Measurements from ENCODE around the gene IL17REL. TPM values are rescaled to one million over a fixed set of nuclear protein-coding genes. Genes with fewer than 3 reads are reported as not detected.

The IL17REL gene
- polyA plus RNA-seq (2012; ENCODE audit: low read depth, missing spikeins): 0.05 TPM

DNA sequence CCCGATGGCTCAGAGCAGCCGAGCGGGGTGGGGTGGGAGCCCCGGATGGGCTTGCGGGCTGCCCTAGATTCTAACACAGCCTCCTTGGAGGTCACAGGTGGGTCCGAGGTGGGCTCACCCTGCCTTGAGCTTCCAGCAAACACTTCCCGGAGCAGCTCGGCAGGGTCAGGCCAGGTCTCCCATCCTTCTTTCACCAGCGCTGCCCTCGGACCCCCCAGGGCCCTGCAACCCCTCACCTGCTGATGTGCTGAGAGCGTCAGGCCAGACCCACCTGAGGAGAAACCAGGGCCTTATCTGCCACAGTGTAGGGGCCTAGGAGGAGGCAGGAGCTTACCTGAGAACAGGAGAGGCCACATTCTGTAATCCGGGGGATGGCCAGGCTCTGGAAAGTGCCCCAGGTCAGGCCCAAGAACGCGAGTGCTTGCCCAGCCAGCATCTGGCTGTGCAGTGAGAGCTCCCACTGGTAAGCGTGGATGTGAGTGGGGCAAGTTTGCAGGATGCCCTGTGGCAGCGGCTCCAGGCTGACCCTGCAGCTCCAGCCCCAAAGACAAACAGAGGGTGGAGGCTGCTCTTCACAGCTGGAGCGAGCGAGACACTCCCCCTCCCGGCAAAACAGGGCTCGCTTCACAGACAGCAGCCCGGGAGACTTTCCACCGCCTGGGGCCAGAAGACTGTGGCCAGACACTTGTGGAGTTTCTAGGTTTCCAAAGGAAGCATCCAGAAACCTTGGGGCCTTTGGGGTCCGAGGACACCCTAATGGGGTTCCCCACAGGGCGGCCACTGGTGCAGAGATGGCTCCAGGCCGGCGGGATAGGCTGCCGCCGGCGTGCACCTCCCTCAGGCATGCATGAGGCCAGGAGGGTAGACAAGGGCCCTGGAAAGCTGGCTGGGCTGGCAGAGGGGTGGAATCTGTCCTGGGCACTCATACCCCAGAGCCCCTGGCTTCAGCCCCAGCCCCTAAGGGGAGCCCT is at the start of gene IL17REL:
IL17REL (minus strand) TSS at position 555 of the 971 bp plus-strand sequence; CDS start at position 436, 119 bp downstream.
- FAIRE-seq (no peak), DNase-seq (ENCODE audit: insufficient read length, low spot score) (peak; percentile 25)
- TF ChIP-seq POU2F2 (IDR thresholded peaks at IDR 0.05; ENCODE audit: low read depth, low read length) (no peak), SPI1 (IDR thresholded peaks at IDR 0.05; ENCODE audit: low read depth, low read length) (no peak), TAF1 (IDR thresholded peaks at IDR 0.05; ENCODE audit: low read depth, low read length) (no peak), POLR2A (IDR thresholded peaks at IDR 0.05; ENCODE audit: low read depth, low read length) (no peak), PAX5 (IDR thresholded peaks at IDR 0.05; ENCODE audit: insufficient read depth, low read length, severe bottlenecking) (no peak), POLR2AphosphoS5 (IDR thresholded peaks at IDR 0.05; ENCODE audit: low read depth, low read length) (no peak)

DNA sequence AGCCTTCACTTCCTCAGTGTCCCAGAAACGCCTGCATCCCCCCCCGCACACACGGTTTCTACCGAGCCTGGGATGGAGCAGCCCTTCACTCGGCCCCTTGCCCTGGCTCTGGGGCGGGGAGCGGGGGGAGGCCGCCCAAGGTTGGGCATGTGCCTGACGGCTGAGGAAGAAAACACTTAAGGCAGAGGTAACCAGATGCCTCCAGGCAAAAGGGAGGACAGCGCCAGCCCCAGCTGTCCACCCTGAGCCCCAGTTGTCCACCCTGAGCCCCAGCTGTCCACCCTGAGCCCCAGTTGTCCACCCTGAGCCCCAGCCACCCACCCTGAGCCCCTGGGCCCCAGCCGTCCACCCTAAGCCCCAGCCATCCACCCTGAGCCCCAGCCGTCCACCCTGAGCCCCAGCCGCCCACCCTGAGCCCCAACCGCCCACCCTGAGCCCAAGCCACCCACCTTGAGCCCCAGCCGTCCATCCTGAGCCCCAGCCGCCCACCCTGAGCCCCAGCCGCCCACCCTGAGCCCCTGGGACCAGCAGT is 49.3 kb upstream of the IL17REL start:
- FAIRE-seq (no peak), DNase-seq (ENCODE audit: insufficient read length, low spot score) (no peak)
- TF ChIP-seq POLR2A (IDR thresholded peaks at IDR 0.05; ENCODE audit: low read depth, low read length) (no peak), POLR2AphosphoS5 (IDR thresholded peaks at IDR 0.05; ENCODE audit: low read depth, low read length) (no peak), PAX5 (IDR thresholded peaks at IDR 0.05; ENCODE audit: insufficient read depth, low read length, severe bottlenecking) (no peak), TAF1 (IDR thresholded peaks at IDR 0.05; ENCODE audit: low read depth, low read length) (no peak), POU2F2 (IDR thresholded peaks at IDR 0.05; ENCODE audit: low read depth, low read length) (no peak), SPI1 (IDR thresholded peaks at IDR 0.05; ENCODE audit: low read depth, low read length) (no peak)

DNA sequence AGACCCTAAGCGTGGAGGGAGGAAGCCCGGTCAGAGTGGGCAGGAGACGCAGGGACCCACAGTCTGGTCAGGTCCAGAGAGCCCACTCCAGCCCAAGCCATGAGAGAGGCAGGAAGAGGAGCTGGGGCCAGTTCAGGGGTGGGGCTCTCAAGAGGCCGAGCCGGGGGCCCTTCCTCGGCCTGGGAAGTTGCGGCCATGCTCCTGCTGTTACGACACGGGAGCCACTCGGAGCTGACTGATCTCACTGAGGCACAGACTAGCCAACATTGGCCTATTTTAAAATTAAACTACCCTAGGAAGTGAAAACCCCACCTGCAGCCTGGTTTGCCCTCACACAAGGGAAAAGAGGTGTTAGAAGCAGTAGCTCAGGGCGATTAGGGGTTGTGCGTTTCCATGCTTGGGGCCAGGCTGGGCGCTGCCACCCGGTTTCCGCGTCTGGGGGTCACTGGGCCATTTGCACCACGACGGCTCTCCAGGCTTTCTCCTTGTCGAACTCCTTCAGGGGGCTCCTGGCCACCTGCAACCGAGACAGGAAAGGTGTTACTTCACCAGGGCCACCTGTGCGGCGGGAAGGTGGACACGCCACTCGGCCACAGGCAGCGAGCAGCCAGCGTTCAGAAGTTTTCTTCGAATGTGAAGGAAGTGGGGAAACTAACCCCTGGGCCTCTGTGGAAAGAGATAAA is 48.7 kb upstream of the IL17REL start:
- no peak for TF ChIP-seq TAF1 (IDR thresholded peaks at IDR 0.05; ENCODE audit: low read depth, low read length)
- TF ChIP-seq POLR2A (IDR thresholded peaks at IDR 0.05; ENCODE audit: low read depth, low read length): no peak
- no peak for TF ChIP-seq PAX5 (IDR thresholded peaks at IDR 0.05; ENCODE audit: insufficient read depth, low read length, severe bottlenecking)
- TF ChIP-seq POLR2AphosphoS5 (IDR thresholded peaks at IDR 0.05; ENCODE audit: low read depth, low read length): no peak
- DNase-seq (ENCODE audit: insufficient read length, low spot score): no peak
- FAIRE-seq: no peak

DNA sequence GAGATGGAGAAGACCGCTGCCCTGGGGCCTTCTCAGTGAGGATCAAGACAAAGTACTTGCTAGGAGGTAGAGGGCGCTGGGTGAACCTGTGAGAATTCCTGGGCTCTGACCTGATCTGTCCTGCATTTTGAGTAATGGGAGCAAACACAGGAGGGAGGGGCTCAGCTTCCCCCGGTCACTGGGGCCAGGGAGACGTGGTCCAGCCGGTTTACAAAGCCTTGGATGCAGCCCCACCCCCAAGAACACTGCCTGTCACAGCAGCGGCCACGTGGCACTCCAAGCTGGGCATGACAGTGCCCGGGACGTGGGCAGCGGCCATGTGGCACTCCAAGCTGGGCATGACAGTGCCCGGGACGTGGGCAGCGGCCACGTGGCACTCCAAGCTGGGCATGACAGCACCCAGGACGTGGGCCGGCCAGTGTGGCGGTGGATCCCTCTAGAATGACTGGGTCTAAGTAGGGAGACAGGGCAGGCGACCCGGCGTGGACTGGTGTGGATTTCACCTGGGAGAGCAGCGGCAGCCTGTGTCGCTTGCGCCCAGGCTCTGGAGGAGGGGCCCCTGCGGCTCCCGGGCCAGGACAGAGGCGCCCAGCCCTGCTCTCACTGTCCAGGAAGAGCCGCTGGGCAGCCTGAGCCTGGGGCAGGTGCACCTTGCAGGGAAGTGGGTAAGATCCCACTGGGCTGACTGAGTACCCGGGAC is 48.0 kb upstream of the IL17REL start:
- TF ChIP-seq POLR2AphosphoS5 (IDR thresholded peaks at IDR 0.05; ENCODE audit: low read depth, low read length) (no peak), TAF1 (IDR thresholded peaks at IDR 0.05; ENCODE audit: low read depth, low read length) (no peak), POU2F2 (IDR thresholded peaks at IDR 0.05; ENCODE audit: low read depth, low read length) (no peak)
- FAIRE-seq: no peak
- no peak for DNase-seq (ENCODE audit: insufficient read length, low spot score)

DNA sequence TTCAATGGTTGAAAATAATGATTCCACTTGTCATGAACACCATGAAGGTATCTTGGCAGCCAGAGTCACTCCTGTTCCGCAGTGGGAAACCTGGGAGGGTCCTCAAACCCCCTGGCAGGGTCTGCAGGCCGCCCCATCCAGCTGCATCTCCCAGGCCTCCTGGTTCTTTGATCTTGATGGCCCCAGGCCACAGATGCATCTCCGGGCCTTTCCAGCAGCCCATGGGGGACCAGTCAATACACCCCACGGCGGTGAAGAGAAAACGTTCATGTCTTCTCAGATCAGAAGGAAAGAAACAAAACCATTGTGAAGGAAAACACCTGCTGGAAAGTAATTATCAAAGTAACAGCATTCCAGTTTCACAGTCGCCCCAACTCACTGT is 47.3 kb upstream of the IL17REL start:
- no peak for FAIRE-seq
- no peak for DNase-seq (ENCODE audit: insufficient read length, low spot score)
- TF ChIP-seq POLR2AphosphoS5 (IDR thresholded peaks at IDR 0.05; ENCODE audit: low read depth, low read length): no peak
- no peak for TF ChIP-seq SPI1 (IDR thresholded peaks at IDR 0.05; ENCODE audit: low read depth, low read length)
- TF ChIP-seq PAX5 (IDR thresholded peaks at IDR 0.05; ENCODE audit: insufficient read depth, low read length, severe bottlenecking): no peak
- no peak for TF ChIP-seq POU2F2 (IDR thresholded peaks at IDR 0.05; ENCODE audit: low read depth, low read length)
- TF ChIP-seq TAF1 (IDR thresholded peaks at IDR 0.05; ENCODE audit: low read depth, low read length): no peak
- no peak for TF ChIP-seq POLR2A (IDR thresholded peaks at IDR 0.05; ENCODE audit: low read depth, low read length)

DNA sequence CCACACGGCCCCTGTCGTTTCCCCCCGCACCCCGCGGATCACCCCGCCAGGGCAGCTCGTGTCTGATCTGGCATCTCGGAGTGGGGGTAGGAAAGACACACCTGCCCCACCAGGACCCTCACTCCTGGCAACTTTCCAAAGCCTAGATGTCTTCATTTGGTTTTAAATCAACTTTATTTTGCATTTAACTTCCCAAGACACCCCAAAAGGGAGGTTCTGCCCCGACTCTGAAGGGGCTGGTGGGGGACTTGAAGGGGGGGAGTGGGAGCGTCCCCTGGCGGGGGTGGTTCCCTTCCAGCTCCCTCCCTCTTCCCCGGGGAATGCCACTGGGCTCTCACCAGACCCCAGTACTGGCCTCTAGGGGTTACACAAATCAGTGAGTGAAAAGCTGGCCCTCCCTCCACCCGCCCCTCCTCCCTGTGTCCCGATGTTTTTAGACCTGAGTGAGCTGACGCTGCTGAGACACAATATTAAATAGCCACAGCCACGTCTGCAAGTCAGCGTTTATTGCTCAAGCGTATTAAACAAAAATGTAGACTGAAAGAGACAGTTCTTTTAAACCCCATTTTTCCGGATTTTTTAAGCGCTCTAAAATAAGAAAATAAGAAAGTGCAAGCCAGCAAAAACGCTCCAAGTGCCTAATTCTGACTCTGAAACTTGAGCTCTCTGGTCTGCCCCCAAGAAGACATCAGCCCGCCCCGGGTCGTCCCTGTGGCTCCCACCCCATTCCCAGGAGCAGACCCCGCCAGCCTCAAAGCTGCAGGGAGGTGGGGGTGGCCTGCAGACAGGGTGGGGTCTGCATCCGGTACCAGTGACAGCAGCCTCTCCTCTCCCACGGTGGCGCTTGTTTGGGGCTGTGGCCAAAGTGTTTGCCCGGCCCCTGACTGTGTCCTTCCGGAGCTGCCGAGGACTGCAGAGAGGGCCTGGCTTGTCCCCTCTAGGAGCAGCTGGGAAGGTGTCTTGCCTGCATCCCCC is 46.6 kb upstream of the IL17REL start:
- no peak for FAIRE-seq
- no peak for DNase-seq (ENCODE audit: insufficient read length, low spot score)
- no peak for TF ChIP-seq POLR2AphosphoS5 (IDR thresholded peaks at IDR 0.05; ENCODE audit: low read depth, low read length)
- no peak for TF ChIP-seq POLR2A (IDR thresholded peaks at IDR 0.05; ENCODE audit: low read depth, low read length)
- no peak for TF ChIP-seq POU2F2 (IDR thresholded peaks at IDR 0.05; ENCODE audit: low read depth, low read length)

DNA sequence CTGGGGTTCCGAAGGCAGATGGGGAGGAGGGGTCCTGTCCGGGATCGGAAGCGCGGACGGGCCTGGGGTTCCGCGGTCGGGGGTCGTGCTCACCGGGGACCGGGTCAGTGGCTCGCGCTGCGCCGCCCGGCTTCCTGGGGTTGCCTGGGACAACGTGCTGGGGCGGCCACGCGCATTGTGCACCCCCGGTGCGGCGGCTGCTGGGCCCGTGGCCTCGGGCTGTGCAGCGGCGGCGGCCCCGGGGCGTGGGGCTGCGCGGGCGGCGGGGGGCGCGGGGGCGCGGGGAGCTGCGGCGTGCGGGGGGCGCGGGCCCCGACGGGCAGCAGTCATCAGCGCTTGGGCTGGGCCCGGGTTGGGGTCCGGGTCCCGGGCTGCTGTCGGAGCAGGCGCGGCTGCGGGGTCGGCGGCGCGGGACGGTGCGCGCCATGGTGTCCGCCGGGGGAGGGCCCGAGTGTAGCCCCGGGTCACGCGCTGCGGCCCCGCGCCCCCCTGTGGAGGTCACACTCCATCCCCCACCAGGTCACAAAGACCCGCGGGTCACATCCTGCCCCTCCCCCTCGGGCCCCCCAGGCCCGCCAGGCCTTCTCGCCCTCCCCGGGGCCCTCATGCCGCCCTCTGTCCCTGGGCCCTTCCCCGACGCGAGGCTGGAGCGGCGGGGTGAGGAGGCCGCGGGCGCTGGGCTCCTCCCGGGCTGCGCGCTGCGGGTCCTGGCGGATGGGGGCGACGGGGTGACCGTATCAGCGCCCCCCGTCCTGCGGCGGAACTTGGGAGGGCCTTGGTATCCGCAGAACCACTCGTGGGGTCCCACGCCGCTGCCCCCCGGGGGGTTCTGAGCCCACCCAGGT is 45.7 kb upstream of the IL17REL start, which contains the start of gene TTLL8:
TTLL8 (minus strand) TSS at position 238 of the 845 bp plus-strand sequence.
- TF ChIP-seq PAX5 (IDR thresholded peaks at IDR 0.05; ENCODE audit: insufficient read depth, low read length, severe bottlenecking): no peak
- TF ChIP-seq POLR2AphosphoS5 (IDR thresholded peaks at IDR 0.05; ENCODE audit: low read depth, low read length): no peak
- TF ChIP-seq TAF1 (IDR thresholded peaks at IDR 0.05; ENCODE audit: low read depth, low read length): no peak
- TF ChIP-seq SPI1 (IDR thresholded peaks at IDR 0.05; ENCODE audit: low read depth, low read length): no peak
- no peak for TF ChIP-seq POLR2A (IDR thresholded peaks at IDR 0.05; ENCODE audit: low read depth, low read length)
- DNase-seq (ENCODE audit: insufficient read length, low spot score) (no peak), FAIRE-seq (no peak)
